Endothelial cell of umbilical vein (primary cell): ENCODE measurements around the gene TBC1D9B. TPM values are rescaled to one million over a fixed set of nuclear protein-coding genes. Genes with fewer than 3 reads are reported as not detected.

Source experiments
- BruUV-seq: library from RNA; stranded (reverse); fragments of 400-500 nt; replicated peaks from 2 replicates; lab custom pipeline; 2021; lab: Mats Ljungman, UMichigan
- CTCF ChIA-PET: fragments of 300-600, 350-600 bp; sonication (Branson Sonifier 250); formaldehyde crosslinking; loops from one replicate; lab custom pipeline; 2021; ENCODE audit warnings: antibody characterized with exemption, inconsistent platforms; lab: Charles Lee
- POLR2A ChIA-PET: fragments of 300-600, 350-600 bp; sonication (Branson Sonifier 250); formaldehyde crosslinking; loops from one replicate; lab custom pipeline; 2021; ENCODE audit warnings: antibody characterized with exemption, inconsistent platforms; lab: Charles Lee
- DNase-seq: peaks from one replicate; pipeline ENCODE4 v3.0.0-alpha.2; 2011; ENCODE audit warnings: low read depth, low spot score
- FAIRE-seq: peaks from 2 replicates; lab custom pipeline; 2011; peaks lifted over from hg19 to GRCh38; lab: Jason Lieb, UNC
- H2AFZ ChIP-seq: 2 replicates; pipeline ENCODE4 v1.6.0; 2012; ENCODE audit warnings: low read depth, low read length, control low read depth, inconsistent platforms
- H3K27ac ChIP-seq: 2 replicates; pipeline ENCODE4 v1.5.1; 2011; ENCODE audit warnings: low read depth, mild to moderate bottlenecking, control low read depth, low read length, moderate library complexity; ENCODE audit not compliant: insufficient read depth
- H3K27me3 ChIP-seq, 2 experiments: 2 replicates each; pipeline versions ENCODE4 v1.6.0 to v1.6.1; 2011; ENCODE audit warnings: low read length in 2 of 2, mixed read lengths in 1 of 2; ENCODE audit not compliant: control insufficient read depth in 2 of 2, insufficient read depth in 2 of 2
- H3K36me3 ChIP-seq, 2 experiments: 2 replicates in 1 of 2; 3 replicates in 1 of 2; pipeline ENCODE4 v1.5.1; 2011; ENCODE audit warnings: low read length in 2 of 2, mild to moderate bottlenecking in 1 of 2, moderate library complexity in 1 of 2; ENCODE audit not compliant: control insufficient read depth in 2 of 2, insufficient read depth in 2 of 2; ENCODE audit errors: extremely low read depth in 1 of 2
- H3K4me1 ChIP-seq: 3 replicates; pipeline ENCODE4 v1.5.1; 2011; ENCODE audit warnings: mild to moderate bottlenecking, low read length; ENCODE audit not compliant: control insufficient read depth, insufficient read depth; ENCODE audit errors: extremely low read depth
- H3K4me2 ChIP-seq: 2 replicates; pipeline ENCODE4 v1.6.1; 2011; ENCODE audit warnings: low read length, control low read depth, mixed read lengths; ENCODE audit not compliant: insufficient read depth
- H3K4me3 ChIP-seq, 3 experiments: fragments of 200-600 bp in 1 of 3; sonication (generic), shearing (Covaris generic) in 1 of 3; replicated peaks in 1 of 3; 2 replicates each; pipeline ENCODE4 v1.5.1; 2011 to 2016; ENCODE audit warnings: control low read depth in 3 of 3, low read length in 3 of 3, mild to moderate bottlenecking in 2 of 3, inconsistent platforms in 1 of 3, low read depth in 1 of 3, moderate library complexity in 1 of 3; ENCODE audit not compliant: insufficient read depth in 1 of 3
- H3K79me2 ChIP-seq: 2 replicates; pipeline ENCODE4 v1.6.0; 2012; ENCODE audit warnings: low read length, inconsistent platforms; ENCODE audit not compliant: control insufficient read depth, insufficient read depth
- H3K9ac ChIP-seq: replicated peaks from 2 replicates; pipeline ENCODE3; 2011; ENCODE audit warnings: low read length, control low read depth; ENCODE audit not compliant: insufficient read depth; ENCODE audit errors: extremely low read depth
- H3K9me1 ChIP-seq: replicated peaks from 3 replicates; pipeline ENCODE4 v1.6.0; 2011; ENCODE audit warnings: mild to moderate bottlenecking, low read length; ENCODE audit not compliant: control insufficient read depth, insufficient read depth; ENCODE audit errors: extremely low read depth
- H3K9me3 ChIP-seq: replicated peaks from 2 replicates; pipeline ENCODE4 v1.5.1; 2012; ENCODE audit warnings: low read length, inconsistent platforms; ENCODE audit not compliant: control insufficient read depth, insufficient read depth
- H4K20me1 ChIP-seq: replicated peaks from 2 replicates; pipeline ENCODE3; 2011; ENCODE audit warnings: mild to moderate bottlenecking, low read length; ENCODE audit not compliant: control insufficient read depth, insufficient read depth; ENCODE audit errors: extremely low read depth
- CTCF ChIP-seq, 2 donors: IDR thresholded peaks; 1 replicate in 1 of 2; 2 replicates in 1 of 2; pipeline ENCODE4 v1.5.1; 2011; ENCODE audit warnings: low read length in 2 of 2, mild to moderate bottlenecking in 2 of 2, moderate library complexity in 2 of 2, control low read depth in 1 of 2, inconsistent platforms in 1 of 2, low read depth in 1 of 2; ENCODE audit not compliant: insufficient read depth in 1 of 2; ENCODE audit errors: extremely low read depth in 1 of 2
- EZH2 ChIP-seq: IDR thresholded peaks from 2 replicates; pipeline ENCODE4 v1.6.1; 2012; ENCODE audit warnings: borderline replicate concordance, low read depth, mild to moderate bottlenecking, moderate library complexity, low read length, inconsistent platforms; ENCODE audit not compliant: severe bottlenecking
- FOS ChIP-seq: IDR thresholded peaks from 2 replicates; pipeline ENCODE4 v1.6.1; 2011; ENCODE audit warnings: mild to moderate bottlenecking, low read length, moderate library complexity, borderline replicate concordance; ENCODE audit not compliant: insufficient read depth
- GATA2 ChIP-seq: IDR thresholded peaks from 2 replicates; pipeline ENCODE4 v1.7.0; 2011; ENCODE audit warnings: low read depth, mild to moderate bottlenecking, moderate library complexity, mixed read lengths, low read length; ENCODE audit not compliant: insufficient read length, insufficient read depth
- JUN ChIP-seq: IDR thresholded peaks from 2 replicates; pipeline ENCODE4 v1.6.1; 2011; ENCODE audit warnings: borderline replicate concordance, low read depth; ENCODE audit not compliant: insufficient read length, insufficient read depth
- MYC ChIP-seq: IDR thresholded peaks from one replicate; pipeline ENCODE4 v1.6.1; 2011; ENCODE audit warnings: mild to moderate bottlenecking, low read depth, low read length
- POLR2A ChIP-seq: IDR thresholded peaks from 2 replicates; pipeline ENCODE4 v1.6.1; 2012; ENCODE audit warnings: low read depth, mild to moderate bottlenecking, control low read depth, low read length
- POLR2AphosphoS5 ChIP-seq: IDR thresholded peaks from 2 replicates; pipeline ENCODE4 v1.6.1; 2012; ENCODE audit warnings: low read depth, mild to moderate bottlenecking, control low read depth, low read length, moderate library complexity; ENCODE audit not compliant: insufficient read depth
- dilution Hi-C: fragments of 300-500 bp; cut with MboI; formaldehyde crosslinking; loops from one replicate; pipeline ENCODE4 v1.15.0; 2019; ENCODE audit warnings: low sequenced_read_pairs; ENCODE audit not compliant: extremely low pct_ligation_motif_present
- intact Hi-C: fragments of 100-400 bp; cut with micrococcal nuclease; formaldehyde crosslinking; loops from one replicate; pipeline ENCODE4 v1.10.0; 2022
- polyA plus RNA-seq, 4 experiments: library from polyadenylated mRNA; depleted of rRNA in 3 of 4; stranded (reverse) in 3 of 4; unstranded in 1 of 4; fragments of >200 nt; gene quantifications; 2 replicates each; pipeline versions ENCODE4 v1.2.1 to v1.2.3, GENCODE V29; 2011 to 2012; ENCODE audit warnings: missing spikeins in 1 of 4
- total RNA-seq: library from RNA; stranded (reverse); gene quantifications from 2 replicates; pipeline ENCODE4 v1.2.3, GENCODE V29; 2021
- TF ChIP-seq, protein P1 (sequence below): IDR thresholded peaks from 2 replicates; pipeline ENCODE4 v1.6.1; 2011; ENCODE audit not compliant: insufficient read depth, insufficient read length

Gene TBC1D9B
- total and polyA plus RNA-seq, 2 donors (not counting 3 experiments of a cell fraction or from before 2014, with no cell fraction given) = 82.8 to 150 TPM

- H3K36me3 ChIP-seq = peaks cover 19 to 50% of the 10 kb centered on the region in 2 experiments
- TF ChIP-seq EZH2 (no peak), FOS (no peak), POLR2A (no peak), MYC (no peak), JUN (no peak), CTCF (IDR thresholded peaks at IDR 0.05; ENCODE audit: extremely low read depth in 1 of 2, insufficient read depth in 1 of 2, low read depth in 1 of 2, low read length in 2 of 2) (no peak), GATA2 (no peak), POLR2AphosphoS5 (no peak)
- TF ChIP-seq, protein P1, sequence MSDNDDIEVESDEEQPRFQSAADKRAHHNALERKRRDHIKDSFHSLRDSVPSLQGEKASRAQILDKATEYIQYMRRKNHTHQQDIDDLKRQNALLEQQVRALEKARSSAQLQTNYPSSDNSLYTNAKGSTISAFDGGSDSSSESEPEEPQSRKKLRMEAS = no peak
- H3K79me2 ChIP-seq = no peaks in the 10 kb centered on the region
- H3K4me1 ChIP-seq = no peaks in the 10 kb centered on the region
- CTCF ChIA-PET = no interaction called here
- POLR2A ChIA-PET = no interaction called here
- DNase-seq (no peak), FAIRE-seq (no peak)
- no peak overlapping the region for H3K4me3 ChIP-seq
- peaks cover 8% of the 10 kb centered on the region for H3K9me3 ChIP-seq
- no peak overlapping the region for H3K4me2 ChIP-seq
- no peaks in the 10 kb centered on the region for H4K20me1 ChIP-seq
- H2AFZ ChIP-seq = no peak overlapping the region
- no peak overlapping the region for H3K9ac ChIP-seq
- dilution Hi-C loops = no loop called here
- H3K9me1 ChIP-seq = no peaks in the 10 kb centered on the region
- no TSS peak for BruUV-seq
- H3K27ac ChIP-seq = no peak overlapping the region
- intact Hi-C loops = no loop called here
- H3K27me3 ChIP-seq = no peaks in the 10 kb centered on the region
Measured at GRCh38 chr5:179883163-179883562, 24.5 kb downstream of the TBC1D9B start.
